GM21390 (cell line): ENCODE data around the gene TRPM3.

ENCODE experiments used
- ATAC-seq: cut with Tn5 transposase; IDR thresholded peaks from one replicate; pipeline ENCODE4 v1.9.1; 2021; ENCODE audit not compliant: unreplicated experiment

The TRPM3 gene

GRCh38 chr9:70566066-70566465 is 555.4 kb downstream of the TRPM3 start:
- no peak for ATAC-seq

- ATAC-seq, result no peak
Measured at GRCh38 chr9:70564468-70565335, 556.7 kb downstream of the TRPM3 start.

GRCh38 chr9:70563431-70564204 is 557.8 kb downstream of the TRPM3 start:
- ATAC-seq, result peak; percentile 97

GRCh38 chr9:70563010-70563409 is 558.4 kb downstream of the TRPM3 start:
- ATAC-seq, result peak; percentile 1

GRCh38 chr9:70561786-70562395 is 559.5 kb downstream of the TRPM3 start:
- ATAC-seq, result no peak

- ATAC-seq, result no peak
Measured at GRCh38 chr9:70561111-70561510, 560.3 kb downstream of the TRPM3 start.

- ATAC-seq, result no peak
Measured at GRCh38 chr9:70559102-70559501, 562.3 kb downstream of the TRPM3 start.

GRCh38 chr9:70557661-70558369 is 563.6 kb downstream of the TRPM3 start:
- peak; percentile 99 for ATAC-seq

GRCh38 chr9:70556771-70557170 is 564.6 kb downstream of the TRPM3 start:
- ATAC-seq, result no peak

- ATAC-seq, result no peak
Measured at GRCh38 chr9:70554881-70555280, 566.5 kb downstream of the TRPM3 start.

GRCh38 chr9:70553707-70554673 is 567.4 kb downstream of the TRPM3 start:
- no peak for ATAC-seq

GRCh38 chr9:70552561-70552960 is 568.9 kb downstream of the TRPM3 start:
- ATAC-seq, result no peak

GRCh38 chr9:70551801-70552200 is 569.6 kb downstream of the TRPM3 start:
- no peak for ATAC-seq

GRCh38 chr9:70551396-70551795 is 570.0 kb downstream of the TRPM3 start:
- ATAC-seq, result no peak

- ATAC-seq, result no peak
Measured at GRCh38 chr9:70549926-70550325, 571.5 kb downstream of the TRPM3 start.

- ATAC-seq, result no peak
Measured at GRCh38 chr9:70542311-70542931, 579.0 kb downstream of the TRPM3 start.

- no peak for ATAC-seq
Measured at GRCh38 chr9:70540016-70540415, 581.4 kb downstream of the TRPM3 start.

GRCh38 chr9:70539526-70539925 is 581.9 kb downstream of the TRPM3 start:
- ATAC-seq, result no peak

GRCh38 chr9:70539001-70539400 is 582.4 kb downstream of the TRPM3 start:
- ATAC-seq, result no peak
